Activated T-helper 2 cell treated with anti-CD3 and anti-CD28 coated beads, Interferon-gamma antibody, Interleukin-2, Interleukin-4, amounts not matched to agents 10 μg/mL and 5 μg/mL and 100 μg/mL, durations not matched to agents 14 hours and 24 hours and 36 hours (primary cell): Measurements from ENCODE around the gene SLC6A17. TPM values are rescaled to one million over a fixed set of nuclear protein-coding genes. Genes with fewer than 3 reads are reported as not detected.
A peak's percentile ranks its signal among the peaks of the same experiment; 100 is the strongest.

Experiments
- DNase-seq: peaks from one replicate; pipeline ENCODE4 v3.0.0; 2021; ENCODE audit warnings: low spot score
- H3K27ac Mint-ChIP-seq: one replicate; pipeline ENCODE4 v1.8.0; 2021; ENCODE audit warnings: mixed read lengths
- H3K27me3 Mint-ChIP-seq: one replicate; pipeline ENCODE4 v1.8.0; 2021; ENCODE audit warnings: low read depth, mixed read lengths
- H3K36me3 Mint-ChIP-seq: one replicate; pipeline ENCODE4 v1.8.0; 2021; ENCODE audit warnings: low read depth, mixed read lengths
- H3K4me1 Mint-ChIP-seq: one replicate; pipeline ENCODE4 v1.8.0; 2021; ENCODE audit warnings: low read depth, mixed read lengths
- H3K4me3 Mint-ChIP-seq: one replicate; pipeline ENCODE4 v1.8.0; 2021; ENCODE audit warnings: low read depth, mild to moderate bottlenecking, moderate library complexity, mixed read lengths
- H3K9me3 Mint-ChIP-seq: one replicate; pipeline ENCODE4 v1.8.0; 2021; ENCODE audit warnings: mixed read lengths
- intact Hi-C: fragments of 100-400 bp; cut with micrococcal nuclease; formaldehyde crosslinking; loops from one replicate; pipeline ENCODE4 v1.15.1; 2023
- total RNA-seq: library from RNA; stranded (reverse); gene quantifications from 2 replicates; pipeline ENCODE4 v1.2.3, GENCODE V29; 2022

The SLC6A17 gene
- total RNA-seq, 1 donor from 2014 or later: 0.46 TPM

DNA sequence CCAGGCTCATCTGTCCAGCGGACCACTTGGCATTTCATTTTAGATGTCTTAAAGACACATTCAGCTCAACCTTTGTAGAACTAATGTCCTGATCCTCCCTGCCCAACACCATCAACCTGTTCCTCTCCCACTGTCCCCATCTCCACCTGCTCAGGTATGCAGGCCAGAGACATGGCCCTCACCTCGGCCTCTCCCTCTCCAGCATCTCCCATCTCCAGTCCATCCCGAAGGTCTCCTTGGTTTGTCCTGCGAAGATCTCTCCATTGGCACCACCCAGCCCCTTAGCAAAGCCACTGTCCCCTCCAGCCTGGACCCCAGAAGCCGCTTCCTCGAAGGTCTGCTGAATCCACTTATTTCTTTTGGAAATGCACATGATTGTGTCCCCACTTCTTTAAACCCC lies 38.9 kb downstream of the SLC6A17 start:
- no peak for DNase-seq
- intact Hi-C loops: no loop called here
- no peak overlapping the region for H3K27ac Mint-ChIP-seq
- H3K27me3 Mint-ChIP-seq: peaks cover 14% of the 10 kb centered on the region
- no peak overlapping the region for H3K4me3 Mint-ChIP-seq
- no peaks in the 10 kb centered on the region for H3K9me3 Mint-ChIP-seq
- H3K4me1 Mint-ChIP-seq: peaks cover 15% of the 10 kb centered on the region
- H3K36me3 Mint-ChIP-seq: no peaks in the 10 kb centered on the region

- H3K27me3 Mint-ChIP-seq: peaks cover 14% of the 10 kb centered on the region
- intact Hi-C loops: no loop called here
- H3K4me3 Mint-ChIP-seq: no peak overlapping the region
- no peaks in the 10 kb centered on the region for H3K9me3 Mint-ChIP-seq
- peaks cover 15% of the 10 kb centered on the region for H3K4me1 Mint-ChIP-seq
- no peak for DNase-seq
- H3K36me3 Mint-ChIP-seq: no peaks in the 10 kb centered on the region
- no peak overlapping the region for H3K27ac Mint-ChIP-seq
These were observed 40.1 kb downstream of the SLC6A17 start for GRCh38 chr1:110190282-110190929.

DNA sequence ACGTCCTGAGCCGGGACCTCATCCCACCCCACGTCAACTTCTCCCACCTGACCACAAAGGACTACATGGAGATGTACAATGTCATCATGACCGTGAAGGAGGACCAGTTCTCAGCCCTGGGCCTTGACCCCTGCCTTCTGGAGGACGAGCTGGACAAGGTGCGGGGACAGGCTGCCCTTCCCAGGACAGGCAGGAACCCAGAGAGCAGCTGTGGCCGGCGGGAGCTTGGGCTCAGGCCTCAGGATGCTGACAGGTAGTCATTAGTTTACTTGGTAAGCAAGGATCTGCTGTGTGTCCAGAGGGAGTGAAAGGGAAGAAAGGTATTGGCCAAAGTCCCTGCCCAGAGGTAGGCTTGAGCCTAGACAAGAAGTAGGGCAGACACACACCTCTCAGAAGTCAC lies 42.2 kb downstream of the SLC6A17 start:
- Mint-ChIP-seq H3K4me1 (peaks cover 12% of the 10 kb centered on the region), H3K4me3 (no peak overlapping the region), H3K27ac (no peak overlapping the region), H3K9me3 (no peaks in the 10 kb centered on the region), H3K27me3 (peaks cover 4% of the 10 kb centered on the region), H3K36me3 (no peaks in the 10 kb centered on the region)
- intact Hi-C loops: no loop called here
- no peak for DNase-seq

GRCh38 chr1:110195196-110195595 lies 44.9 kb downstream of the SLC6A17 start:
- Mint-ChIP-seq H3K9me3 (no peaks in the 10 kb centered on the region), H3K36me3 (no peaks in the 10 kb centered on the region), H3K4me3 (no peak overlapping the region), H3K4me1 (peaks cover 12% of the 10 kb centered on the region), H3K27ac (no peak overlapping the region), H3K27me3 (no peaks in the 10 kb centered on the region)
- intact Hi-C loops: no loop called here
- no peak for DNase-seq

- intact Hi-C loops: no loop called here
- H3K27me3 Mint-ChIP-seq: no peaks in the 10 kb centered on the region
These were observed 46.8 kb downstream of the SLC6A17 start for GRCh38 chr1:110196917-110197765.

DNA sequence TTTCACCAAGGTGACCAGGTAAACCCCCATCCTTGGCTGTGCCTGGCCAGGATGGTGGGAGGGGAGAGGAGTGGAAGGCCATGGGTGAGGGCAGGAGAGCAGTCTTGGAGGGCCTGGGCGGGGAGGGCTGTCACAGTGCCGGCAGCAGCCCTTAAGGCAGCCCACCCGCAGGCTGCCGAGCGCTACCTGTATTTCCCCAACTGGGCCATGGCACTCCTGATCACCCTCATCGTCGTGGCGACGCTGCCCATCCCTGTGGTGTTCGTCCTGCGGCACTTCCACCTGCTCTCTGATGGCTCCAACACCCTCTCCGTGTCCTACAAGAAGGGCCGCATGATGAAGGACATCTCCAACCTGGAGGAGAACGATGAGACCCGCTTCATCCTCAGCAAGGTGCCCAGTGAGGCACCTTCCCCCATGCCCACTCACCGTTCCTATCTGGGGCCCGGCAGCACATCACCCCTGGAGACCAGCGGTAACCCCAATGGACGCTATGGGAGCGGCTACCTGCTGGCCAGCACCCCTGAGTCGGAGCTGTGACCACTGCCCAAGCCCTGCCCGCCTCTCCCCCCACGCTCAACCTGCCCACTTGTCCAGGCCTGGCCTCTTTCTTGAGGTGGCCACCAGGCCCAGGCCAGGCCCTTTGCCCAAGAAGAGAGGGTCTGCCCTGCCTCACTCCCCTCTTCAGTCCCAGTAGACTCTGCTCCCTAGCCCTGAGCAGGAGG lies 47.8 kb downstream of the SLC6A17 start:
- no peaks in the 10 kb centered on the region for H3K9me3 Mint-ChIP-seq
- no peaks in the 10 kb centered on the region for H3K36me3 Mint-ChIP-seq
- intact Hi-C loops: no loop called here
- no peak overlapping the region for H3K4me3 Mint-ChIP-seq
- H3K27ac Mint-ChIP-seq: no peak overlapping the region
- DNase-seq: no peak
- peaks cover 3% of the 10 kb centered on the region for H3K4me1 Mint-ChIP-seq
- H3K27me3 Mint-ChIP-seq: no peaks in the 10 kb centered on the region

More at GRCh38 chr1:110196917-110197765, 46.8 kb downstream of the SLC6A17 start:
- Mint-ChIP-seq H3K36me3 (no peaks in the 10 kb centered on the region), H3K27ac (no peak overlapping the region), H3K9me3 (no peaks in the 10 kb centered on the region), H3K4me3 (no peak overlapping the region), H3K4me1 (no peaks in the 10 kb centered on the region)
- peak; percentile 35 for DNase-seq

DNA sequence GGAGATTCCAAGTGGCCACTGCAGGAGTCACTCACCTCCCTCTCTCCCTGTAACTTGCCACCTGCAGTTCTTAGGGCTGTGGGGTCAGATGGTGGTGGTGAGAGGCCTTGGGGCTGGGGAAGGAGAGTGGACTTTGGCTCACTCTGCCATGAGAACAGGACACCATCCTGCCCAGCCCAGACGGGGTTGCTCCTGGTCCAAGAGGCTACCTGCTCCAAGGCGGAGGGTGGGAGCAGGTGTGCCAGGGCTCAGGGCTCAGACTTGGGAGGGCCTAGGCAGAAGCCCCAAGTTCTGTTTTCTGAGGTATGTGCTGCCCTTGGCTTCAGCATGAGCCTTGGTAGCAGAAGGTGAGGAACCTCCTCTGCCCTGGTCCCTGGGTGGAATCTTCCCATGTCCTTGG lies 48.5 kb downstream of the SLC6A17 start:
- intact Hi-C loops: no loop called here
- Mint-ChIP-seq H3K4me1 (peaks cover 10% of the 10 kb centered on the region), H3K9me3 (no peaks in the 10 kb centered on the region), H3K4me3 (no peak overlapping the region), H3K36me3 (no peaks in the 10 kb centered on the region), H3K27ac (no peak overlapping the region), H3K27me3 (no peaks in the 10 kb centered on the region)
- DNase-seq: no peak

GRCh38 chr1:110200190-110200589 lies 49.9 kb downstream of the SLC6A17 start:
- H3K4me1 Mint-ChIP-seq: peaks cover 10% of the 10 kb centered on the region

DNA sequence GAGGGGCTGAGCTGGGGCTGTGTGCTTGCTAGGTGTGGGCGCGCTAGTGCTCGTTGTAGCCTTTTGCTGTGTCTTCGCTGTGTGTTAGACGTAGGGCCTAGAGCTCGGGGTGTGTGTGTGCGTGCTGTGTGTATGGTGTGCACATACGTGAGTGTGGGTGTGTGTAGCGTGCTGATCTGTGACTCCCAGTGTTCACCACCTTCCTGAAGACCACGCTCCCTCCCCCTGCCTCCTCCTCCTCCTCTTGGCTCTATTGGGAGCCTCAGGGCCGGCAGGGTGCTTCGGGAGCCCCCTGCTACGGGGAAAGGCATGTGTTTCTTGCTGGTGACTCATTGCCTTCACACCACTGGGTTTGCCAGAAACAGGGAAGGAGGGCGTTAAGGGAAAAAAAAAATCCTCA lies 50.4 kb downstream of the SLC6A17 start:
- Mint-ChIP-seq H3K9me3 (no peaks in the 10 kb centered on the region), H3K27ac (no peak overlapping the region), H3K27me3 (no peaks in the 10 kb centered on the region), H3K36me3 (no peaks in the 10 kb centered on the region), H3K4me3 (no peak overlapping the region), H3K4me1 (peaks cover 10% of the 10 kb centered on the region)
- no peak for DNase-seq
- intact Hi-C loops: loop anchor here (1.0 to 5.0 kb wide), 2 partner anchors 37 to 296 kb away; no protein-coding TSS in a partner anchor

More at GRCh38 chr1:110200190-110200589, 49.9 kb downstream of the SLC6A17 start:
- H3K9me3 Mint-ChIP-seq: no peaks in the 10 kb centered on the region
- no peak overlapping the region for H3K4me3 Mint-ChIP-seq
- intact Hi-C loops: loop anchor here (5.0 kb wide), 1 partner anchor 37 kb away; no protein-coding TSS in a partner anchor
- H3K27me3 Mint-ChIP-seq: no peaks in the 10 kb centered on the region
- no peak overlapping the region for H3K27ac Mint-ChIP-seq
- H3K36me3 Mint-ChIP-seq: no peaks in the 10 kb centered on the region
- DNase-seq: no peak

DNA sequence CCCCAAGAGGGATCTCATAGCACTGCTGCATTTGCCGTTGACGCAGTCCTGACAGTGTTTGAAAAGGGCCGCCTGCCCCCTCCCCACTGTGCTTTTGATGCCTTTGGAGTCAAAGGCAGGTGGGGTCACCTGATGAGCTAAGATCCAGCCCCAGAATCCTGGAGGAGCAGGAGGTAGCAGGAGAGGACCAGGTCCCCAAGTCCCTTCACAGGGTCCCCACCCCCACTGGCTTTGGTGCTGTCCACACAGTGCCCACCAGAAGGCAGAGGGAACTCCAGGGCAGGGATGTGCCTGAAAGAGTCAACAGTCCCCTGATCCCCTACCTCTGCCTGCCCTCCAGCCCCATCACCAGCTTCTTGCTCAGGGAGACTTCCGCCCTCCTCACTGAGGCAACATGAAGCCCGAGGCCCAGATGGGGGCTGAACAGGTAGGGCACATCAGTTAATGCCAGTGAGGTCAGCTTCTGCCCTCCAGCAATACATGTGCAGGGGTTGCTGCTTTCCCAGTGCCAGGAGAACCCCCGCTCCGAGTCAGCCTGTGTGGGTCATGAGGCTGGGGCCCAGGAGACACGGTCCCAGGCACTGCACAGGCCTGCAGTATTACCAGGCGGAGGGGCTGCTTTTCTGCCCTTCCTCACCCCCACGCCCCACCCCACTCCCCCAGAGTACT lies 51.0 kb downstream of the SLC6A17 start:
- no peaks in the 10 kb centered on the region for H3K36me3 Mint-ChIP-seq
- no peak overlapping the region for H3K27ac Mint-ChIP-seq
- H3K4me1 Mint-ChIP-seq: peaks cover 10% of the 10 kb centered on the region
- DNase-seq: no peak
- intact Hi-C loops: loop anchor here (1.0 to 5.0 kb wide), 2 partner anchors 36 to 295 kb away; no protein-coding TSS in a partner anchor
- H3K4me3 Mint-ChIP-seq: no peak overlapping the region
- H3K9me3 Mint-ChIP-seq: no peaks in the 10 kb centered on the region
- H3K27me3 Mint-ChIP-seq: no peaks in the 10 kb centered on the region

DNA sequence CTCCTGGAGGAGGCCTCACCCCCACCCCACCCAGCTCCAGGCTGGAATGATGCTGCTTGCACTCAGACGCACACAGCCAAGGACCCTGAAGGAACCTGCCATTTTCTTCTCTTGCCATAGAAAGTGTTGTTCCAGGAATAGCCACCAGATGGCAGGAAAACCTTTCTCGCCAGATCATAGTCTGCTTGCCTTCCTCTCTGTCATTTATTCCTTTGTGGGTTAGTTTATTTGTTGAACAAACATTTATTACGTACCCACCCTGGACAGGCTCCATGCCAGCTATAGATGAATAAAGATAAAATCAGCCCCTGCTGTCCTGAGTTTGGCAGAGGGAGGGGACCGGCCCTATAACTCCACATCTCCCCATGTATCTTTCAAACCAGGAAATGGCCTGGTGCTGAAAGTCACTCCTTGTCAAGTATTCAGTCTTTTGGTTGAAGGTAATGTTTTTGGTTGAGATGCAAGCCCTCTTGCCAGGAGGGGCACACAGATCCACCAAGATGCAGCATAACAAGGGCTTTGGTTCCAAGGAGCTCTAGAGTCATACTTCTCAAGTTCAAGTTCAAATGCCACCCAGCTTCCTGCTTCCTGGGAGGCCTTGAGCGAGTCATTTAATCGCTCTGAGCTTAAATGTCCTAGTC lies 52.8 kb downstream of the SLC6A17 start:
- Mint-ChIP-seq H3K4me3 (no peak overlapping the region), H3K36me3 (no peaks in the 10 kb centered on the region), H3K27ac (peak overlapping the region; percentile 91), H3K4me1 (peaks cover 16% of the 10 kb centered on the region), H3K27me3 (no peaks in the 10 kb centered on the region), H3K9me3 (no peaks in the 10 kb centered on the region)
- DNase-seq: peak; percentile 59
- intact Hi-C loops: loop anchor here (1.0 to 5.0 kb wide), 5 partner anchors 34 to 257 kb away; partner anchors contain the start of gene RBM15

GRCh38 chr1:110205156-110205555 lies 54.9 kb downstream of the SLC6A17 start:
- intact Hi-C loops: no loop called here
- no peaks in the 10 kb centered on the region for H3K36me3 Mint-ChIP-seq
- no peaks in the 10 kb centered on the region for H3K27me3 Mint-ChIP-seq

More at GRCh38 chr1:110205156-110205555, 54.9 kb downstream of the SLC6A17 start:
- Mint-ChIP-seq H3K4me3 (no peak overlapping the region), H3K9me3 (no peaks in the 10 kb centered on the region), H3K27ac (no peak overlapping the region), H3K4me1 (peaks cover 28% of the 10 kb centered on the region)
- DNase-seq: no peak
